Vagina (tissue), 2 donors: ENCODE data around the gene SAMHD1. TPM values are rescaled to one million over a fixed set of nuclear protein-coding genes. Genes with fewer than 3 reads are reported as not detected.
A peak's percentile ranks its signal among the peaks of the same experiment; 100 is the strongest.

ENCODE experiments used
- DNase-seq, 2 donors: peaks; one replicate each; pipeline ENCODE4 v3.0.0-alpha.2; 2017; ENCODE audit errors: extremely low spot score in 2 of 2
- H3K27ac ChIP-seq: fragments of 200-600 bp; sonication (generic); one replicate; pipeline ENCODE4 v1.5.1; 2019
- H3K27me3 ChIP-seq: fragments of 200-600 bp; sonication (generic); one replicate; pipeline ENCODE4 v1.5.1; 2019
- H3K36me3 ChIP-seq, 2 donors: fragments of 200-600 bp; sonication (generic); one replicate each; pipeline ENCODE4 v1.5.1; 2017 to 2019
- H3K4me1 ChIP-seq: fragments of 200-600 bp; sonication (generic); one replicate; pipeline ENCODE4 v1.5.1; 2019
- H3K4me3 ChIP-seq, 2 donors: fragments of 200-600 bp; sonication (generic); 1 replicate in 1 of 2; 2 replicates in 1 of 2; pipeline ENCODE4 v1.5.1; 2016 to 2019
- H3K9me3 ChIP-seq: fragments of 200-600 bp; sonication (generic); one replicate; pipeline ENCODE4 v1.5.1; 2019
- CTCF ChIP-seq, 3 experiments: fragments of 450-650 bp in 2 of 3; fragments of 200-600 bp in 1 of 3; sonication (generic) in 1 of 3; IDR thresholded peaks; one replicate each; pipeline ENCODE4 v1.5.1; 2017 to 2019; ENCODE audit warnings: antibody characterized with exemption in 3 of 3, mild to moderate bottlenecking in 2 of 3, moderate library complexity in 2 of 3
- POLR2A ChIP-seq, 2 donors: fragments of 450-650 bp; IDR thresholded peaks; one replicate each; pipeline ENCODE4 v1.6.1; 2017; ENCODE audit warnings: antibody characterized with exemption in 2 of 2, mild to moderate bottlenecking in 2 of 2, moderate library complexity in 2 of 2
- POLR2AphosphoS5 ChIP-seq, 2 donors: sonication (generic); formaldehyde crosslinking; IDR thresholded peaks; one replicate each; pipeline ENCODE4 v1.9.0; 2017; ENCODE audit warnings: antibody characterized with exemption in 2 of 2, mild to moderate bottlenecking in 2 of 2, low read depth in 1 of 2; ENCODE audit not compliant: insufficient read depth in 1 of 2
- intact Hi-C: fragments of 100-400 bp; cut with DNase I; formaldehyde crosslinking; loops from one replicate; pipeline ENCODE4 v1.15.1; 2023
- total RNA-seq: library from RNA; depleted of rRNA; stranded (reverse); fragments of >200 nt; gene quantifications from one replicate; pipeline ENCODE4 v1.2.3, GENCODE V29; 2016

Gene SAMHD1
- total RNA-seq, 1 donor from 2014 or later, result 142 TPM

GRCh38 chr20:36888880-36889516 is 62.5 kb downstream of the SAMHD1 start:
- no peak for DNase-seq
- no peak overlapping the region for H3K4me3 ChIP-seq
- intact Hi-C loops, result no loop called here
- TF ChIP-seq CTCF (IDR thresholded peaks at IDR 0.05) (no peak), POLR2AphosphoS5 (IDR thresholded peaks at IDR 0.05; ENCODE audit: insufficient read depth in 1 of 2, low read depth in 1 of 2) (no peak), POLR2A (IDR thresholded peaks at IDR 0.05) (no peak)
- peaks cover 11% of the 10 kb centered on the region for H3K4me1 ChIP-seq
- H3K9me3 ChIP-seq, result no peaks in the 10 kb centered on the region
- H3K36me3 ChIP-seq, result peaks cover 0 to 30% of the 10 kb centered on the region in 2 donors
- no peak overlapping the region for H3K27ac ChIP-seq
- no peaks in the 10 kb centered on the region for H3K27me3 ChIP-seq

GRCh38 chr20:36887752-36888090 is 63.8 kb downstream of the SAMHD1 start:
- Histone ChIP-seq H3K27me3 (no peaks in the 10 kb centered on the region), H3K4me3 (no peak overlapping the region), H3K36me3 (peaks cover 0 to 19% of the 10 kb centered on the region in 2 donors), H3K4me1 (peaks cover 11% of the 10 kb centered on the region), H3K27ac (no peak overlapping the region), H3K9me3 (no peaks in the 10 kb centered on the region)
- no peak for DNase-seq
- no peak for TF ChIP-seq CTCF (IDR thresholded peaks at IDR 0.05)
- no peak for TF ChIP-seq POLR2AphosphoS5 (IDR thresholded peaks at IDR 0.05; ENCODE audit: insufficient read depth in 1 of 2, low read depth in 1 of 2)
- no peak for TF ChIP-seq POLR2A (IDR thresholded peaks at IDR 0.05)
- intact Hi-C loops, result no loop called here

- Histone ChIP-seq H3K36me3 (peaks cover 0 to 12% of the 10 kb centered on the region in 2 donors), H3K27ac (no peak overlapping the region)
- intact Hi-C loops, result no loop called here
Measured at GRCh38 chr20:36886859-36887751, 64.4 kb downstream of the SAMHD1 start.

GRCh38 chr20:36885356-36885755 is 66.2 kb downstream of the SAMHD1 start:
- intact Hi-C loops, result no loop called here

More at GRCh38 chr20:36886859-36887751, 64.4 kb downstream of the SAMHD1 start:
- H3K4me1 ChIP-seq, result peaks cover 11% of the 10 kb centered on the region
- no peaks in the 10 kb centered on the region for H3K27me3 ChIP-seq
- peak in 1 of 2 donors; percentile 27 for TF ChIP-seq POLR2AphosphoS5 (IDR thresholded peaks at IDR 0.05; ENCODE audit: insufficient read depth in 1 of 2, low read depth in 1 of 2)
- TF ChIP-seq POLR2A (IDR thresholded peaks at IDR 0.05), result no peak
- peak; percentile 72 to 91 (median 90) for TF ChIP-seq CTCF (IDR thresholded peaks at IDR 0.05)
- DNase-seq, result no peak
- no peak overlapping the region for H3K4me3 ChIP-seq
- H3K9me3 ChIP-seq, result no peaks in the 10 kb centered on the region

More at GRCh38 chr20:36885356-36885755, 66.2 kb downstream of the SAMHD1 start:
- Histone ChIP-seq H3K4me3 (no peak overlapping the region), H3K9me3 (no peaks in the 10 kb centered on the region), H3K27ac (no peak overlapping the region), H3K27me3 (no peaks in the 10 kb centered on the region), H3K36me3 (peaks cover 0 to 5% of the 10 kb centered on the region in 2 donors), H3K4me1 (peaks cover 11% of the 10 kb centered on the region)
- no peak for DNase-seq
- TF ChIP-seq CTCF (IDR thresholded peaks at IDR 0.05), result no peak
- TF ChIP-seq POLR2AphosphoS5 (IDR thresholded peaks at IDR 0.05; ENCODE audit: insufficient read depth in 1 of 2, low read depth in 1 of 2), result no peak
- no peak for TF ChIP-seq POLR2A (IDR thresholded peaks at IDR 0.05)
